Putamen (tissue), 1 donor: ENCODE results near the gene MYH9.
A peak's percentile ranks its signal among the peaks of the same experiment; 100 is the strongest.
"Not testable (repeated sequence)": the region's sequence is repeated elsewhere in the genome, so short reads cannot be mapped to it uniquely, and the experiment has no call there.

Experiments used
- DNase-seq: peaks from one replicate; pipeline ENCODE4 v3.0.0-alpha.2; 2016; ENCODE audit warnings: low spot score

The MYH9 gene

GRCh38 chr22:36387959-36388726 is at the start of gene MYH9:
Gene MYH9, minus strand, starts transcription at chr22:36387967. Its CDS starts 38,731 bp downstream, at chr22:36349236.
- peak; percentile 100 for DNase-seq

- DNase-seq: no peak
Measured at GRCh38 chr22:36435516-36436415, 48.0 kb upstream of the MYH9 start.

- DNase-seq: no peak
Measured at GRCh38 chr22:36433318-36434231, 45.8 kb upstream of the MYH9 start.

- DNase-seq: no peak
Measured at GRCh38 chr22:36432592-36433317, 45.0 kb upstream of the MYH9 start.

GRCh38 chr22:36431977-36432376 is 44.2 kb upstream of the MYH9 start:
- no peak for DNase-seq

- DNase-seq: no peak
Measured at GRCh38 chr22:36430863-36431262, 43.1 kb upstream of the MYH9 start.

- DNase-seq: not testable (repeated sequence)
Measured at GRCh38 chr22:36427952-36428351, 40.2 kb upstream of the MYH9 start.

- DNase-seq: no peak
Measured at GRCh38 chr22:36425977-36426523, 38.3 kb upstream of the MYH9 start.

GRCh38 chr22:36424901-36425579 is 37.3 kb upstream of the MYH9 start:
- DNase-seq: no peak

GRCh38 chr22:36424466-36424865 is 36.7 kb upstream of the MYH9 start:
- not testable (repeated sequence) for DNase-seq

- no peak for DNase-seq
Measured at GRCh38 chr22:36423461-36424404, 36.0 kb upstream of the MYH9 start.

GRCh38 chr22:36422287-36423014 is 34.7 kb upstream of the MYH9 start:
- DNase-seq: no peak

- DNase-seq: no peak
Measured at GRCh38 chr22:36419912-36420882, 32.4 kb upstream of the MYH9 start.

GRCh38 chr22:36419177-36419911 is 31.6 kb upstream of the MYH9 start:
- peak; percentile 56 for DNase-seq

GRCh38 chr22:36417281-36417686 is 29.5 kb upstream of the MYH9 start:
- DNase-seq: no peak

- DNase-seq: no peak
Measured at GRCh38 chr22:36415415-36416168, 27.8 kb upstream of the MYH9 start.
